DMS53 treated with DMSO at 0.1 percent for 48 hours (cell line): ENCODE data around the gene FNDC3A.

Source experiments
- DNase-seq: peaks from one replicate; lab custom pipeline; 2025; ENCODE audit not compliant: unreplicated experiment; lab: John Stamatoyannopoulos, UW

Gene FNDC3A

DNA sequence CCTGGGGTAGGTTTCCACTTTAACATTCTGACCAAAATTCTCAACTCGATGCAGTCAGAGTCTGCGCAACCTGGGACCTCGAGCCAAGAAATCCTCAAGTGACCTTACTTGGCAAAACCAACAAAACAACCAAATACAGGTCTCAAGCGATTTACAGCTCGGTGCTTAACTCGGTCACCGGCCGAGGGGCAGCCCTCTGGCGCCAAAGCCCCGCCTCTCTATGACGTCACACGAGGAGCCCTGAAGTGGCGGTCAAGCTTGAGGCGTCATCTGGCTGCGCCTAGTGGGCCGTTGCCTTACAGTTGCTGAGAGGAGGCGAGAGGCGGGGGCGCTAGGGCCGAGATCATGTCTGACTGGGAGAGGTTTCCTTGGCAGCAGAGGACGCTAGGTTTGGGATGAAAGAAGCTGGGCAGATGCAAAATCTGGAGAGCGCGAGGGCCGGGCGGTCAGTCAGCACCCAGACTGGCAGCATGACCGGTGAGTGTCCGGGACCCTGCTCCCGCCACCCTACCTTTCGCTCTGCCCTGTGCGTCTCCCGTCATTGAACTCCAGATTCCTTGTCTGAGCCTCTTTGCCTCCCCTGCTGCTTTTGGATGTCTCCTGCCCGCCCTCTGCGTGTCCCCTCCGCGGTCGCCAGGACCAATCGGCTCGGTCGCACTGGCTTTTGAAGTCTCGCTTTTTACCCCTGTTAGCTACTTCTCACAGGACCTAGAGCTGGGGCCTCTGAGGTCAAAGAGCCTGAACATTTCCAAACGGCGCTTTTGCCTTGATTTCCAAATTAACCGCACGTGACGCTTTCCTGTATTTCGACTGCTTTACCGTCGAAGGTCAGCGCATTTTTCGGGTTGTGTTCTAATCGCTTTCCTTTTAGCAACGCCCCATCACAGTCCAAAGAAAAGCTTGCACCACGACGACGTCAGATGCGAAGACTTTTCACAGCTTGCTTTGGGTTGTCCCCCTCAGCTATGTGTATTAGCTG, 272.2 kb downstream of the FNDC3A start, which contains the start of gene CDADC1:
CDADC1 (plus strand) TSS at position 283 of the 979 bp plus-strand sequence; CDS start at position 396, 113 bp downstream.
- peak; percentile 31 for DNase-seq

DNA sequence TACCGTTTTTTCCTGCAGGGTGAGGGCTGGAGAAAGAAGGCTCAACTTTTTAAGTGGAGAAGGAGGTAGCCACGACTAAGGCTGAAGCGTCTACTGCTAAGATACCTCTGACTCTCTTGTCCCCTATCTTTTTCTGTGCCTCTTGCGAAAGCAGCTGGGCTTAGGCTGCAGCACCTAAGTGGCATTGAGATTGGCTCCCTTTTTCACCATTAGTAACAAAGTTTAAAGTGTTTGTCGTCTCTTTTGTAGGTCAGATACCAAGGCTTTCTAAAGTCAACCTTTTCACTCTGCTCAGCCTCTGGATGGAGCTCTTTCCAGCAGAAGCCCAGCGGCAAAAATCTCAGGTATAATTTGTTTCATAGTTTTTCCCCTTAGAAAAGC, 272.9 kb downstream of the FNDC3A start:
- peak; percentile 15 for DNase-seq

- no peak for DNase-seq
Observed at GRCh38 chr13:49251326-49251725, 275.6 kb downstream of the FNDC3A start.

DNA sequence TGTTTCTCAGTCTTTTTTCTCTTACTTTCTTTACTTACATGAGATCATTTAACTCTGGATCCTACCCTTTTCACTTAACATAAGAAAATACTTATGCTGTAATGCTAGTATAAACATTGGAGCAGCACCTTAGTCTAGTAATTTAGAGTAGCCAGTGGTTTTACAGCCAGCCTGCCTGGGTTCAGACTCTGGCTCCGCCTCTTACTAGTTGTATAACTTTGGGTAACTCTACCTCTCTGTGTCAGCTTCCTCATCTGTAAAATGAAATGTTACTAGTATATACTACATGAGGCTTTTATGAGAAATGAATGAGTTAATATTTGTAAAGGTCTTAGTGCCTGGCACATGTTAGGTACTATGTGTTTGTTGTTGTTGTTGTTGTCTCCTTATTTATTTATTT, 277.6 kb downstream of the FNDC3A start:
- no peak for DNase-seq

- DNase-seq, result no peak
Observed at GRCh38 chr13:49254007-49254406, 278.3 kb downstream of the FNDC3A start.

DNA sequence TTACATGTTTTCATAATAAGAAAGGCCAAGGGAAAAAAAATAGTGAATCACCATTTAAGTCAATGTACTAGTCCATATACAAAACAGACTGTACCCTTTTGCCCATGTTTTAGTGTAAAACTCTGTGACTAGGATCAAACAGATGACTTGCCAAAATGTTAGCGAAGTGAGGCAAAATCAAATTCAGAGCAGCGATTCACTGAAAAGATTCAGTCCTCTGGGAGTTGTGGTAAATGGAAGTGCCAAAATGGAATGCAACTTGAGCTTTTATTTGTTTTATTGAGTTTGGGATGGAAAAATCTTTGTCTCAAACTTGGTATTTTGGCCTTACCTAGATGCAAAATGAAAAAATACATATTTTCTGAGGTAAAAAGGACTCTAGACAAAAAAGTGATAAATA, 281.1 kb downstream of the FNDC3A start:
- DNase-seq, result no peak

GRCh38 chr13:49258089-49258796, 282.5 kb downstream of the FNDC3A start:
- DNase-seq, result no peak
